ENCODE measurements around the gene RAB33B. TPM values are rescaled to one million over a fixed set of nuclear protein-coding genes. Genes with fewer than 3 reads are reported as not detected.

RAB33B gene
- total and polyA plus RNA-seq, 2 of the 8 experiments (the other 6 are each of a cell fraction or from before 2014, with no cell fraction given) = 4.2 to 8.7 TPM

- H3K4me1 ChIP-seq (replicated peaks in 1 of 4; ENCODE audit: control insufficient read depth in 3 of 4, insufficient read depth in 4 of 4, low read length in 3 of 4) = no peaks in the 10 kb centered on the region
- FAIRE-seq (no peak), DNase-seq (ENCODE audit: low read depth in 1 of 2, low spot score in 2 of 2) (no peak)
- H2BK5ac ChIP-seq (ENCODE audit: low read depth, low read length) = no peak overlapping the region
- no peaks in the 10 kb centered on the region for H4K20me1 ChIP-seq (replicated peaks in 1 of 2; ENCODE audit: control insufficient read depth in 1 of 2, insufficient read depth in 2 of 2, low read length in 2 of 2)
- H3K79me1 ChIP-seq (ENCODE audit: low read depth, low read length) = no peaks in the 10 kb centered on the region
- no peaks in the 10 kb centered on the region for H3K79me2 ChIP-seq (ENCODE audit: control insufficient read depth in 1 of 2, insufficient read depth in 2 of 2, low read length in 2 of 2)
- no peak overlapping the region for H4K91ac ChIP-seq (replicated peaks; ENCODE audit: insufficient read length, low read length)
- H3K9ac ChIP-seq (replicated peaks in 1 of 4; ENCODE audit: extremely low read depth in 1 of 4, low read depth in 3 of 4, low read length in 3 of 4) = no peak overlapping the region
- H2BK15ac ChIP-seq (ENCODE audit: low read length) = no peak overlapping the region
- H3K36me3 ChIP-seq (ENCODE audit: control insufficient read depth in 2 of 4, insufficient read depth in 4 of 4, low read length in 3 of 4) = no peaks in the 10 kb centered on the region
- H3K23me2 ChIP-seq (ENCODE audit: low read depth, low read length) = no peaks in the 10 kb centered on the region
- H2AK5ac ChIP-seq (ENCODE audit: low read depth, low read length) = no peak overlapping the region
- no peak overlapping the region for H3K56ac ChIP-seq (replicated peaks; ENCODE audit: insufficient read length, low read depth, low read length)
- H2BK20ac ChIP-seq (ENCODE audit: low read length) = no peak overlapping the region
- 93% methylated on average over 21 of the region's 23 CpGs; no CpG with 5 or more reads in 1 of the 2 experiments for WGBS, 2 experiments (ENCODE audit: extremely low coverage in 1 of 2, insufficient coverage in 1 of 2, insufficient read length in 1 of 2, insufficient replicate concordance in 2 of 2, low coverage in 1 of 2, low lambda C conversion rate in 2 of 2, missing lambda C conversion rate in 1 of 2)
- no peak overlapping the region for H4K8ac ChIP-seq (ENCODE audit: extremely low read depth, insufficient read depth, low read length)
- no peak overlapping the region for H2BK12ac ChIP-seq (ENCODE audit: low read depth, low read length)
- H3K4ac ChIP-seq (replicated peaks; ENCODE audit: insufficient read length, low read depth, low read length) = no peak overlapping the region
- POLR2A ChIA-PET (ENCODE audit: partially characterized antibody) = no interaction called here
- H3K4me3 ChIP-seq (ENCODE audit: extremely low read depth in 1 of 4, insufficient read depth in 2 of 4, low read depth in 3 of 4, low read length in 4 of 4) = no peak overlapping the region
- no peak overlapping the region for H3K23ac ChIP-seq (ENCODE audit: insufficient read length)
- H4K5ac ChIP-seq (ENCODE audit: insufficient read length, low read depth, low read length) = no peak overlapping the region
- peaks cover 0 to 4% of the 10 kb centered on the region in 2 experiments; a peak in 2 of 4 replicates for H3K9me3 ChIP-seq (ENCODE audit: insufficient read depth in 2 of 2, low read depth in 1 of 2, low read length in 1 of 2)
- H3K27me3 ChIP-seq (replicated peaks in 1 of 4; ENCODE audit: control insufficient read depth in 3 of 4, extremely low read depth in 1 of 4, insufficient read depth in 3 of 4, low read length in 3 of 4) = no peaks in the 10 kb centered on the region
- H3K27ac ChIP-seq (ENCODE audit: low read depth, low read length) = no peak overlapping the region
- TF ChIP-seq MAX (IDR thresholded peaks at IDR 0.05) = no peak
- H2AFZ ChIP-seq (ENCODE audit: low read length) = no peak overlapping the region
- CTCF ChIA-PET (ENCODE audit: partially characterized antibody) = interaction anchor here (0.7 kb wide), 1 partner anchor 65 kb away, joined by 3 read pairs; no protein-coding TSS in a partner anchor
- no peak overlapping the region for H2BK120ac ChIP-seq (replicated peaks; ENCODE audit: low read depth, low read length)
- H3K18ac ChIP-seq (ENCODE audit: extremely low read depth, low read length) = no peak overlapping the region
- no peak overlapping the region for H3K14ac ChIP-seq (ENCODE audit: insufficient read length)
- H3K4me2 ChIP-seq (ENCODE audit: insufficient read depth in 1 of 2, low read depth in 2 of 2, low read length in 2 of 2) = no peak overlapping the region
These were observed 17.8 kb upstream of the RAB33B start for GRCh38 chr4:139436122-139436521.
